DMS114 treated with DMSO at 0.1 percent for 48 hours (cell line): Measurements from ENCODE around the gene SLC38A4.
"Not testable (repeated sequence)": the region's sequence is repeated elsewhere in the genome, so short reads cannot be mapped to it uniquely, and the experiment has no call there.

Experiments used
- DNase-seq: peaks from one replicate; lab custom pipeline; 2025; ENCODE audit not compliant: unreplicated experiment; lab: John Stamatoyannopoulos, UW

Gene SLC38A4, protein sequence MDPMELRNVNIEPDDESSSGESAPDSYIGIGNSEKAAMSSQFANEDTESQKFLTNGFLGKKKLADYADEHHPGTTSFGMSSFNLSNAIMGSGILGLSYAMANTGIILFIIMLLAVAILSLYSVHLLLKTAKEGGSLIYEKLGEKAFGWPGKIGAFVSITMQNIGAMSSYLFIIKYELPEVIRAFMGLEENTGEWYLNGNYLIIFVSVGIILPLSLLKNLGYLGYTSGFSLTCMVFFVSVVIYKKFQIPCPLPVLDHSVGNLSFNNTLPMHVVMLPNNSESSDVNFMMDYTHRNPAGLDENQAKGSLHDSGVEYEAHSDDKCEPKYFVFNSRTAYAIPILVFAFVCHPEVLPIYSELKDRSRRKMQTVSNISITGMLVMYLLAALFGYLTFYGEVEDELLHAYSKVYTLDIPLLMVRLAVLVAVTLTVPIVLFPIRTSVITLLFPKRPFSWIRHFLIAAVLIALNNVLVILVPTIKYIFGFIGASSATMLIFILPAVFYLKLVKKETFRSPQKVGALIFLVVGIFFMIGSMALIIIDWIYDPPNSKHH

DNA sequence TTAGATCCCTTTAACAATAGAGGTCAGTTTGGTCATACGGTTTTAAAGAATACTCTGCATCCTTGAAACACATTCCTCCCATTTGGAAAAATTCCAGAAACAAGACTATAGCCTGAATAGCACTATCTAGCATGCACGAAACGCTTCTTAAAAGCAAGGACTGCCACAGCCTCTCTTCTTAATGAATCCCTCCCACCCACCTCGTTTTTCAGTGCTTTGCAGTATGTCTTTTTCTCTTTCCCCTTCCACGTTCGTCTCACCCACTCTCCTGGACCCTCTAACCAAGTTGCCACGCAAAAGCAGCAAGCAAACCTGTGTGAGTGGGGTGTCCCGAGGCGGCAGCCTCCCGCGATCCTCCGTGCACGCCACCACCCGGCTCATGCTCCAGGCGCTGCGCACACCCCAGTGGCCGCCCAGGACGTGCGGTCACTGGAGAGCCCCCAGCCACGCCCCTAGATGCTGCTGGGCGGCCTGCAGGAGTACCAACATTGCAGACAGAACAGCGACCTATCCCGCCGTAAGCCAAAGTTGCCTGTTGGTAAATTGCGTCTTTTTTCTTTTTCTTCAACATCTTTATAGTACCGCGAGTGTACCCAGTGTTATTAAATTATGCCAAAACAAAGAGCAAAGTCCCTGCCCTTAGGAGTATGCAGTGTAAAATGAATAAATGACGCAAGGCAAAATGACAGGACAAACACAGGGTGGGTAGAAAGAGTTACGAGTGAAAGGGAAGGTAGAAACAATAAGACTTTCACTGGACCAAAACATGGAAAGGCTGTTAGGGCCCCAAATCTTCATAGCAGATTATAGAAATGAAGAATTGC is at the start of gene SLC38A4:
Gene SLC38A4, minus strand, starts transcription at position 407 of the 824 bp plus-strand sequence. CDS start 32,926 bp downstream, outside the sequence.
- DNase-seq, result peak; percentile 70

DNA sequence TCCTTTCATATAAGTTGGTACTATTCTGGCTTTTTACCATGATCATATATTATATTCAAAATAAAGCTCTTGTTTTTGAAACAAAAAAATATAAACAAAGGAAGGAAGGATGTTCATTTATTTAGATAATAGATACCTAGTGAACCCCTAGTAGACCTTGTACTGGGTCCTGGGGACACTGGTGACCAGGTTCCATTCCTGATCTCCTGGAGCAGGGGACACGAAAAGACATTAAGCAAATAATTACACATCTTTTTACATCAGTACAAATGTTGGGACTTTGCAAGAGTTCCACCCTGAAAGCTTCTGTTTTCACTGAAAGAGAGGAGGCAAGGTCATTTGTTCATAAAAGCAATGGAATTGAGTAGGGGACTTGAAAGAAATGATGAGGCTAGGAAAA is 49.3 kb upstream of the SLC38A4 start:
- DNase-seq, result no peak

DNA sequence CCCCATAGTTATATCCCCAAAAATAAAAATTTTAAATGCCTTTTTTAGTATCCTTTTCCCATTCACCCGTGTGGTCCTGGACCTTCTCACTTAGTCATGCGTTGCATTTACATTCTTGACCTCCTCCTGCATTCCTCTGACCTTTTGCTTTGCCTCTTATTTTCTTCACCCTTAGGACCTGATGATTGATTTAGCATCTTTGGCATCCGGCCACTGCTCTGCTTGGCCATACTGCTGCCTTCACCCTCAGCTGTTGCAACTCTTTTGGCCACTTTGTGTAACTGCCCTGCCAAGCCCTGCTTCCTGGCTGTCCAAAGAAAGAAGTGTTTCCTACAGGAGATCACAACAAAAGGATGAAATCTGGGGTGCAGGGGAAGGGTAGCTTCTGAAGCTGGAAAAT is 48.8 kb upstream of the SLC38A4 start:
- DNase-seq, result no peak

DNA sequence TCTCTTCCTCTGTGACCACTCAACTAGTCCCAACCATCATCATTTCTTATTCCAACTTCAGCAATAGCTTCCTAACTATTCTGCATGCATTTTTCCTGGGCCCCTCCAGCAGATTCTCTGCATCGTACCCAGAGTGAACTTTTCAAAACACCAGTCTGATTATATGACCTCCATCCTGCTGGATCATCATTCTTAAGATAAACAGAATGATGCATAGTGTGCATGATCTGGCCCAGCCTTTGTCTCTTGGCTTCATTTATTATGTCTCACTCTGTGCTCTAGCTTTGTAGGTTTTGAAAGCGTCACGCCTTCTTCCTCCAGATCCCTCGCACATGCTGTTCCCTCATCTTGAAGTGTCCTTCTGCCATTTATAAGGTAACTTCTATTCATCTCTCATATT is 46.3 kb upstream of the SLC38A4 start:
- DNase-seq, result no peak

DNA sequence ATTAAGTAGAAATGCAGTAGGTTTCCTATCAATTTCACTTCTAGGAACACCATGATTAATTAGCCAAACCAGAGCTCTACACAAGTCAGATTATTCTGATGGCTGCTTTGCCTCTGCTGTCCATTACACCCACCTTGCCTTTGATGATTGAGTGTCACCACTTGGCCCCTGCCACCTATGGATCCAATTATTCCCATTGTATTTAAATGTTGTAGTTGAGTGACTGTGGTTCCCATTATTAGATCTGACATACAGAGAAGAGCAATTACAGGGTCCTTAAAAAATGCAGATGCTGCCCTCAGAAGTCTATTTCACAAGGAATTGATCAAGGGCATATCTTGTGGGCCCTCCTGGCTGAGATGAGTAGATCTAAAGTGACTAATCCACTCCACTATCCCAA is 39.5 kb upstream of the SLC38A4 start:
- no peak for DNase-seq

DNA sequence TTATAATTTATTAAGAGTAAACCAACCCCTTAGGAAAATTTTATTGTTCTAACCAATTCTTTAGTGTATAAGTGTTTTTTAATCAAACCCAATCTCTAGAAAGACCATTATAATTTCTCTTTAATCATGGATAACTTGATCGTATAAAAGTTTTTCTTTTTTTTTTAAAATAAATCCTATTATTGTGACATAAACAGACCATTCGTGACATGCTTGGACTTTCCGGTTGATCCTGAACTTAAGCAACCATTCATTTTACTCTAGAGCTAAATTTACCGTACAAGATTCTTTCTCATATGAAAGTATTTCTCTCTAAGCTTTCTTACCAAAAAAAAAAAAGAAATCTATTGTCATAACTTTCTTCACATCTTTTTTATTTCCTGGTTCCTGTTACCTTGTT is 32.6 kb upstream of the SLC38A4 start:
- no peak for DNase-seq

DNA sequence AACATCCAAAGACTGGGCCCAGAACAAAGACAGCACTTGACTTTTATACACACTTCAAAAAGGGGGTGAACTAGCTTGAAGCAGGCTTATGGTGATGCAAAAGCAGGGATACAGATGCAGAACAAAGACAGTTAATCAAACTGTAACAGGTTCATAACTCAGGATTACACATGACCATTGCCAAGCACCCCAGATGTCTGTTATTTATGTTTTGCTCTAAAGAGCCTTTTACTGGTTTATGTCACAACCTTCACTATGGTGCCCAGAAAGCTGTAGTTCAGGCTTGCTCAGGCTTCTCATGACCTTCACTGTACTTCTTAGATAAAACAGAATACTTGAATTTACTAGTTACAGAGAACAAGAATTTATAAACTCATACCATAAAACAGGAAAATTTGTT is 31.7 kb upstream of the SLC38A4 start:
- DNase-seq, result no peak

DNA sequence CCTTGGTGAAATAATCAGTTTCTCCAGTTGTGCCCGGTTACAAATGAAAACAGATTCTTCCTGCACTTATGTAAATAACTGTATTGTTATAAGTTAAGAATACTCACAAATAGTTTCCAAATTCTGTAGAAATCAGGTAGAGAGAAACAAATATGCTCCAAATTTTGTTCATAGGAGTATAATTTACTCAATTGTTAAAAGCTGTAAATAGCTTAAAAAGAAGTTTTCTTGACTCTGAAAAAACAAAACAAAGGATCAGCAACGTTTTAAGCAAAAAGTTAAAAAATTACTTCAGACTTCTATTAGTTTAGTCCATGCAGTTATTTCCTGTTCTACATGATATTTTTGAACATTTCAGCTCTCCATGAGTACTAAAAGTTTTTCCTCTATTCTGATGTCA is 30.0 kb upstream of the SLC38A4 start:
- no peak for DNase-seq

DNA sequence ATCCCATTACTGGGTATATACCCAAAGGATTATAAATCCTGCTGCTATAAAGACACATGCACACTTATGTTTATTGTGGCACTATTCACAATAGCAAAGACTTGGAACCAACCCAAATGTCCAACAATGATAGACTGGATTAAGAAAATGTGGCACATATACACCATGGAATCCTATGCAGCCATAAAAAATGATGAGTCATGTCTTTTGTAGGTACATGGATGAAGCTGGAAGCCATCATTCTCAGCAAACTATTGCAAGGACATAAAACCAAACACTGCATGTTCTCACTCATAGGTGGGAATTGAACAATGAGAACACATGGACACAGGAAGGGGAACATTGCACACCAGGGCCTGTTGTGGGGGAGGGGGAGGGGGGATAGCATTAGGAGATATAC is 28.4 kb upstream of the SLC38A4 start:
- DNase-seq, result not testable (repeated sequence)

DNA sequence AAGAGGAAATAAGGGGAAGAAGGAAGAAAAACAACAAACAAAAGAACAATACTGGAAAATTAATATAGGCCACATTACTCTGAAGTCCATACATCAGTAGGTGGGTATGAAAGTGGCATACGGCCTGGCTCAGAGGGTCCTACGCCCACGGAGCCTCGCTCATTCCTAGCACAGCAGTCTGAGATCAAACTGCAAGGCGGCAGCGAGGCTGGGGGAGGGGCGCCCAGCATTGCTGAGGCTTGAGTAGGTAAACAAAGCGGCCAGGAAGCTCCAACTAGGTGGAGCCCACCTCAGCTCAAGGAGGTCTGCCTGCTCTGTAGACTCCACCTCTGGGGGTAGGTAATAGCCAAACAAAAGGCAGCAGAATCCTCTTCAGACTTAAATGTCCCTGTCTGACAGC is 23.0 kb upstream of the SLC38A4 start:
- not testable (repeated sequence) for DNase-seq

DNA sequence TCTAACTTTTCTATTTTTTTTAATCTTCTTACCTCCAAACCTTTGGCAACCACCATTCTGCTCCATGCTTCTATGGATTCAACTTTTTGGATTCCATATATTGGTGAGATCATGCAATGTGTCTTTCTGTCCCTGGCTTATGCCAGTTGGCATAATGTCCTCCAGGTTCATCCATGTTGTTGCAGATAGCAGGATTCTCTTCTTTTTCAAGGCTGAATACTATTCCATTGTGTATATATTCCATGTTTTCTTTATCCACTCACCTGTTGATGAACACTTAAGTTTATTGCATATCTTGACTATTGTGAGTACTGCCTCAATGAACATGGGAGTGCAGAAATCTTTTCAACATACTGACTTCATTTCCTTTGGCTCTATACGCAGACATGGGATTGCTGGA is 21.2 kb upstream of the SLC38A4 start:
- no peak for DNase-seq

DNA sequence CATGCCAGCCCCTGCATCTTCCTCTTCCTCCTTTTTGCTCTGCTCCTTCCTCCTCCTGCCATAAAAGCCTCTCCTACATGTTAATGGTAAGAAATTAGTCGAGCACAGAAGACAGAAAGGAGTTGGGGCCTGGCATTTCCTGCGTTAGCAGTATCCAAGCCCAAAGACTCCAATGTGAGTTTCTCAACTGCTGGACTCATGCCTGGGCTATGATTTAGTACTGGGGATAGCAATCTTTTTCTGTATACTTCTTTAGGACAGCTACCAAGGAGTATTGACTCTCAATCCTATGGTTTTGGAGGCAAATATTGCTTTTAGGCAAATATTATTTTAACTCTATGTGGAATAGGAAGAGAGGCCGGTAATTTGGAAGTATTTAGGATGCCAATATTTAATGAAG is 18.0 kb upstream of the SLC38A4 start:
- no peak for DNase-seq

DNA sequence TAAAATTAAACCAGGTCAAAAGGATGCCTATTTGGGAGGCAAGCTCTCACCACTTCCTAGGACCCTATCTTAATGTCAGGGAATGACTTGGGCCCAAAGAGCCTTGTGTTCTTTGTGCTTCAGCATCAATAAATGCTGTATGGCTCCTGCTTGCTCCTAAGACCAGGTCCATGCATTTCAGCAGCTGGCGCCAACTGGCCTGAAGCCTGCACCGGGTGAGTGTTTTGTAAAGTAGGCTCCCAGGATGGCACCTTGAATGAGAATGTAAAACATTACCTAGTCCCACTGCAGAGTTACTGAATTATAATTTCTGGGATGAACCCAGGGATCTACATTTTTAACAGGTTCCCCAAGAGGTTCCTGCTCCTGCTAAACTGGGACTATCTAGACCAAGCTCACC is 16.1 kb upstream of the SLC38A4 start:
- no peak for DNase-seq

DNA sequence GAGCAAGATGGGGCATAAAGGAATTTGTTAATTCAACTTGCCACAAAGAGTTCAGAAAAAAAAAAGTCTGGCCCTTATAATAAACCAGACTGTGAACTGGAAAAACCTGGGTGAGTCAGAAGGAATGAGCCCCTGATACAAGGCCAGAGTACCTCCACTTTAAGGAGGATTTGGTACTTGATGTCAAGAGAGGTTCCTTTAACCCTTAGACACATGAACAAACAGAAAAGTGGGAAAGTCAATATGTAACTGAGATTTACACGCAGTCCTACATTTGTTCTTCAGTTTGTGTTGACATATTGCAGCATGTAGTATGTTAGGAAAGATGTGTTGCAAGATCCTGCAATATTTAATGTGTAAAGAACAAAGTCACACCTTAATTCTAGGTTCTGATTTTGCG is 14.2 kb upstream of the SLC38A4 start:
- DNase-seq, result no peak

DNA sequence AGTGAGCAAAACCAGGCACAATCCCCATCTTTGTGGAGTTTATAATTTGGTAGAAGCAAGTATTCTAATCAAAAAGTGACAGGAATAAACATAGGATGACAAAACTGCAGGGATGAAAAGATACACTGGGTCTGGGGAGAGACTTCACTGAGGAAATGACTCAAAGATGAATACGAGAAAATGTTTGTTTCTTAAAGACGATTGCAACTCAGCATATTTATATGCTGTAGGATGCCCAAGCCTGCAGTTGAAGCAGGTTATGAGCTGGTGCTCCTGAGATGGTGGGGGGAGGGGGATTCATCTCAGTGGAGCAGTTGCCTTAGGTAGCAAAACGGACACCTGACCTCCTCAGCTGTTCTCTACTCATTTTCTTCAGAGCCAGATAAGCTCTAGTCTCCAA is 13.4 kb upstream of the SLC38A4 start:
- DNase-seq, result no peak

DNA sequence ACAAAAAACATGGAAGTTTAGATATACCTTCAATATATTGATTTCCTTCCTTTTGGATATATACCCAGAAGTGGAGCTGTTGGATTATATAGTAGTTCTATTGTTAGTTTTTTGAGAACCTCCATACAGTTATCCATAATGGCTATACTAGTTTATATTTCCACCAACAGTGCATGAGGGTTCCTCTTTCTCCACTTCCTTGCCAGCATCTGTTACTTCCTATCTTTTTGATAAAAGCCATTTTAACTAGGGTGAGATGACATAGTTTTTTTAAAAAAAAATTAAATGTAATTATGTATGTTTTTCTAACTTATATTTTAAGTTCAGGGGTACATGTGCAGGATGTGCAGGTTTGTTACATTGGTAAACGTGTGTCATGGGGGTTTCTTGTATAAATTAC is 10.0 kb upstream of the SLC38A4 start:
- no peak for DNase-seq

DNA sequence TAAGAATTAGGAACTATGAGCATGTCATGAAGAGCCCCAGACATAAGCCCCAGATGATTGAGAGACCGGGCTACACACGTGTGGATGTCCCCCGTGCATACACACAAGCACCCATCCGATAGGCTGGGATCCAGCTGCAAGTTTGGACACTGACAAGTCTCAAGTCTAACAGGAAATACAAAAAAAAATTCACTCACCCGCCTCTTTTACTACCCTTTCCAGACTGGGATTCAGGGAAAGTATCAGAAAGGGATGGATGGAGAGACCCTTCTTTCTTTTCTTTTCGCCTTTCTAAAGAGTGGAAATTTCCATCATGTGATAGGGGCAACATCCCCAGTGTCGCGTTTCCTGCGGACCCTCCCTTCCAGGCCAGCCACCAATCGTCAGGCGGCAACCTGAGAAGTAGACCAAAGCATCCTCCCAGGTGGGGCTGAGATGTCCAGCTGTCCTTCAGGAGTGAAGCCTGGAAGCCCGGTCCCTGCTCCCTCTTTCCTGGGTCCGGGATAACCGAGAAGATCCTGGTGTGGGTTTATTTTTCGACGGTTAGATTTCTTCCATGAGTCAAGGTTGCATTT is 6.4 kb upstream of the SLC38A4 start:
- peak; percentile 45 for DNase-seq

DNA sequence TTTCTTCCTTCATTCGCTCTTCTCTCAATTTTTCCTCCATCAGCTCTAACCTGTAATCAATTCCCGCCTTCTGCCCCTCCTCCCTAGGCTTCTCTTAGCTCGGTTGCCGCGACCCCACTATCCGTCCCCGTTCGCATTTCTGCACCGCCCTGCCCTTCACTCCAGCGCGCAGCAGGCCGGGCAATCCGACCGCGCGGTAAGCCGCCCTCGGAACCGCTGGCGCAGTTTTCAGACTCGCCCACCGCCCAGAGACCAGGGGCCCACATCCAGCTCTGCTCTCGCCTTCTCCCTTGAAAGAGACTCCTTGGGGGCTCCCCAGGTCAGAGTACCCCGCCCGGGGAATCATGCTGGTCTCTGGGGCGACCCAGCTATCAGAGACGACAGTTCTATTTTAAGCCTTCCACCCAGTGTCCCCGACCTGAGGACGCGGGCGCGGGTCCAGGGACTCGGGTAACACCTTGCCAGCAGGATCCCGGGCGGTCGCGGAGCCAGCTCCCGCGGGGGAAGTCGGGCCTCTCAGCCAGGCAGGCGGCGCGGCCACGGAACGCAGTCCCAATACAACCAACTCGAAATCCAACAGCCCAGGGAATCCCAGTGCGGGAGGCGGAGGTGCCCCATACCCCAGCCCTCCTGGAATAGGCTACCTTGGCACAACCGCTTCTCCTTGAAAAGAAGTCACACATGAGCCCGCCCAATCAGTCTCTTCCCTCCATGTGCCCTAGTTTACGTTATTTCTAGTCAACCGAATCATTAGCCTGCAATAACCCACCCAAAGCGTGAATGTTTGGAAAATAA is 5.7 kb upstream of the SLC38A4 start:
- peak; percentile 45 for DNase-seq

DNA sequence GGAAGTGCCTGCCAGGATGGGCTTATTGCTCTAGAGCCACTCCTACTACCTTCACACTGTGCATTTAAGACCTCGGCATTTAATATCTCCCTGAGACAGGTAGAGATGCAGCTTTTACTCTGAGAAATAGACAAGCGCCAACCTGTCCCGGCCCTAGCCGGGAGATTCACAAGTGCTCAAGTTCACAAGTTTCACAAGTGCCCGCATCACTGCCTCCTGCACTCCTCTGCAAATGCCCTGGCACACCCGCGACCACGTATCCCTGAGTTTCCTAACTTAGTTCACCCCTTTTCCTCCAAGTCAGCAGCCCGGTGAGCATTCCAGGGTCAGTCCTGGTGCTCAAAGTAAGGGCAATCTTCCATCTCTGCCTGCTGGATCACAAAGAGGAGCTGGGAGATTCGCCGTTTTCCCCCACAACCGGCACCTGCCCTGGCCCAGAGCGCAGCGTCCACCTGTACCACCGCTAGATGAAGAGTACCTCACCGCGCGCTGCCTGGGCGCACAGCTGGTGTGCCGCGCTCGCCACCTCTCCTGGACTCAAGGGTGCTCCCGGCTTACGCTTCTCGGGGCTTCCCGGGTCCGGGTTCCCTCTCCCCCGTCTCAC is 5.0 kb upstream of the SLC38A4 start:
- DNase-seq, result no peak

DNA sequence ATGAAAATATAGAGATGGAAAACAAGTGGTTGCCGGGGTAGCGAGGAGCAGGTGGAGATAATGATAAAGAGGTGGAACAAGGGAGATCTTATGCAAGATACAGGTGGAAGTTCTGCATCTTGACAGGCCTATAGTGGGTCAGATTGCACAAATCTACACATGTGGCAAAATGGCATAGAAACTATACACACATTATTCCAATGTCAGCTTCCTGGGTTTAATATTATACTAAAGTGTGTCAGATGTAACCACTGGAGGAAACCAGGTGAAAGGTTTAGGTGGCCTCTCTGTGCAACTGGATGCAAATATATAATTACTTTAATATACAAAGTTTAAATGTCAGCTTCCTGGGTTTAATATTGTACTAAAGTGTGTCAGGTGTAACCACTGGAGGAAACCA is 1.1 kb downstream of the SLC38A4 start:
- DNase-seq, result no peak
